ENCODE results near the gene ARHGAP30. TPM values are rescaled to one million over a fixed set of nuclear protein-coding genes. Genes with fewer than 3 reads are reported as not detected.
"Not testable (repeated sequence)": the region's sequence is repeated elsewhere in the genome, so short reads cannot be mapped to it uniquely, and the experiment has no call there.

Gene ARHGAP30
- polyA plus RNA-seq, 10 donors: 2.1 to 12.3 (median 2.7) TPM

GRCh38 chr1:161039546-161039945 is 30.1 kb downstream of the ARHGAP30 start:
- DNase-seq: no peak

- DNase-seq: no peak
These were observed 30.5 kb downstream of the ARHGAP30 start for GRCh38 chr1:161039154-161039545.

- DNase-seq: peak; percentile 43 to 84 (median 54)
These were observed 31.1 kb downstream of the ARHGAP30 start, which contains the start of gene TSTD1 for GRCh38 chr1:161038523-161039153. Gene TSTD1 (minus strand): TSS chr1:161038964. CDS start chr1:161038889, 75 bp downstream.

GRCh38 chr1:161037661-161038522 is 31.8 kb downstream of the ARHGAP30 start:
- no peak for DNase-seq

GRCh38 chr1:161033751-161034150 is 35.9 kb downstream of the ARHGAP30 start:
- no peak for DNase-seq

- no peak for DNase-seq
These were observed 37.3 kb downstream of the ARHGAP30 start for GRCh38 chr1:161032409-161032808.

GRCh38 chr1:161031874-161032273 is 37.8 kb downstream of the ARHGAP30 start:
- DNase-seq: no peak

- not testable (repeated sequence) for DNase-seq
These were observed 40.2 kb downstream of the ARHGAP30 start for GRCh38 chr1:161029466-161029865.

GRCh38 chr1:161026954-161027353 is 42.7 kb downstream of the ARHGAP30 start:
- not testable (repeated sequence) for DNase-seq

- DNase-seq: not testable (repeated sequence)
These were observed 47.3 kb downstream of the ARHGAP30 start for GRCh38 chr1:161022432-161022831.

GRCh38 chr1:161021970-161022353 is 47.7 kb downstream of the ARHGAP30 start:
- DNase-seq: no peak

GRCh38 chr1:161021165-161021969 is 48.3 kb downstream of the ARHGAP30 start:
- peak in 1 of 3 donors; percentile 74 for DNase-seq

- DNase-seq: peak in 1 of 3 donors; percentile 51
These were observed 49.1 kb downstream of the ARHGAP30 start, which contains the start of gene F11R for GRCh38 chr1:161020509-161021164. Gene F11R (minus strand): TSS chr1:161021152. CDS start chr1:161021073, 79 bp downstream.

- DNase-seq: peak in 1 of 3 donors; percentile 36
These were observed 49.8 kb downstream of the ARHGAP30 start for GRCh38 chr1:161019751-161020495.

- not testable (repeated sequence) for DNase-seq
These were observed 50.5 kb downstream of the ARHGAP30 start for GRCh38 chr1:161019111-161019660.

- DNase-seq: no peak
These were observed 51.1 kb downstream of the ARHGAP30 start for GRCh38 chr1:161018631-161018930.

- no peak for DNase-seq
These were observed 51.7 kb downstream of the ARHGAP30 start for GRCh38 chr1:161017756-161018630.

- not testable (repeated sequence) for DNase-seq
These were observed 52.5 kb downstream of the ARHGAP30 start for GRCh38 chr1:161017181-161017580.

- not testable (repeated sequence) for DNase-seq
These were observed 53.0 kb downstream of the ARHGAP30 start for GRCh38 chr1:161016683-161017082.

Data from muscle of back (tissue), 11 donors.